GM19467 (cell line): ENCODE results near the gene APOC3.

Source experiments
- ATAC-seq: cut with Tn5 transposase; IDR thresholded peaks from one replicate; pipeline ENCODE4 v1.9.1; 2021; ENCODE audit warnings: mild to moderate bottlenecking, moderate library complexity; ENCODE audit not compliant: unreplicated experiment

APOC3 gene

GRCh38 chr11:116869610-116870009, 39.9 kb downstream of the APOC3 start:
- no peak for ATAC-seq

- ATAC-seq = no peak
Observed at GRCh38 chr11:116870054-116870453, 40.3 kb downstream of the APOC3 start.

- ATAC-seq = no peak
Observed at GRCh38 chr11:116871248-116871647, 41.5 kb downstream of the APOC3 start.

- no peak for ATAC-seq
Observed at GRCh38 chr11:116873381-116873780, 43.7 kb downstream of the APOC3 start.

- no peak for ATAC-seq
Observed at GRCh38 chr11:116874251-116874650, 44.5 kb downstream of the APOC3 start.

- no peak for ATAC-seq
Observed at GRCh38 chr11:116875194-116875593, 45.5 kb downstream of the APOC3 start.

GRCh38 chr11:116876656-116877055, 46.9 kb downstream of the APOC3 start:
- no peak for ATAC-seq

- no peak for ATAC-seq
Observed at GRCh38 chr11:116879800-116880625, 50.3 kb downstream of the APOC3 start.

GRCh38 chr11:116881143-116881542, 51.4 kb downstream of the APOC3 start:
- ATAC-seq = no peak

- no peak for ATAC-seq
Observed at GRCh38 chr11:116882386-116882785, 52.7 kb downstream of the APOC3 start.
